Measurements from ENCODE around the gene NRAS.

- TF ChIP-seq SP1 (CRISPR knock-in tag; conservative IDR thresholded peaks at IDR 0.05), result no peak
- no peak for TF ChIP-seq CTCF (IDR thresholded peaks at IDR 0.05)
These were observed 9.0 kb downstream of the NRAS start for GRCh38 chr1:114707604-114708003.
